Stimulated activated CD4-positive, alpha-beta T cell treated with anti-CD3 and anti-CD28 coated beads, Interleukin-4, amount 100 ng/mL, for 24 hours (primary cell): ENCODE results near the gene SOHLH2.

Source experiments
- DNase-seq: peaks from one replicate; pipeline ENCODE4 v3.0.0-alpha.2; 2020

SOHLH2 gene

DNA sequence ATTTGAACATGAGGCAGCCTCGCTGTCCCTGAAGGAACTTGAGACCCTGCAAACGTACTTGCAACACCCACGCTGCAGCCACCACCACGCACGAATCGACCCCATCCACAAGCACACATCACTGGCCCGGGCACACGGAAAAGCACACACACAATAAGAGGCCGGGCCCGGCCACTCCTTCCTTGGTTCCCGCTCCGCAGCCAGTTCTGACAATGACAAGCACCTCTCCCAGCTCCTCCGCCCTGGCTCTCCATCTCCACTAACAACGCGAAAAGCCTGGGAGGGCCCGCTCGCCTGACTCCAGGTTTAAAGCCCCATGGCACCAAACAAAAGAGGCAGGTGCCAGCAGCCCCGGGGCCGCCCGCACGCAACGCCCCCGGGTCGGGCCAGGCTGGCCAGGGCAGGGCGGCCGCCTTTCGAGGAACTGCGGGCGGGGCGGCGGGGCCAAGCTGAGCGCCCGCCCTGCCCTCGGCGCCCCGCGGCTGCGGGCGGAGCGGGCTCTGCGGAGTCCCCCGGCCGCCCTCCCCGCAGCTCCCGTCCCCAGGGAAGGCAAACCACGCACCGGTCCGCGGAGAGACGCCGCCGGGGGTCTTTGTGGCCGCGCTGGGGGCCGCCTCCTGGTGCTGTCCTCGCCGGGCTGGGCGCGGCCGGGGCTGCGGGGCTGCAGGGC, 83.7 kb downstream of the SOHLH2 start:
- no peak for DNase-seq

DNA sequence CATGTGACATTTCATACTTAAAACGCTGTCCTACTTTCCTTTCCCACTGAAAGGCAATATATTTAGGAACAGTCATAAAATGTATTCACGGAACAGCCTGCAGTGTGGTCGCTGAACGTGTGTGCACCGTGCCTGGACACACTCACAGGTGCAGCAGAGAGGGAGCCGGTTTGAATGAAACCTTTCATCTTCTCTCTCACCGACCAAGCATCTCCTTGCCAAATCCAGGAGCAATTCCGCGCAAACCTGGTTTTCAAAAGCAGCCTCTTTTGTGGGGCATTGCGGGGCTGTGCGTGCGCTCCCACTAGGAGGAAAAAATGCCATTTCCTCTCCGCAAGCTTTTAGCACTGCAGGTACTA, 84.2 kb downstream of the SOHLH2 start:
- no peak for DNase-seq

DNA sequence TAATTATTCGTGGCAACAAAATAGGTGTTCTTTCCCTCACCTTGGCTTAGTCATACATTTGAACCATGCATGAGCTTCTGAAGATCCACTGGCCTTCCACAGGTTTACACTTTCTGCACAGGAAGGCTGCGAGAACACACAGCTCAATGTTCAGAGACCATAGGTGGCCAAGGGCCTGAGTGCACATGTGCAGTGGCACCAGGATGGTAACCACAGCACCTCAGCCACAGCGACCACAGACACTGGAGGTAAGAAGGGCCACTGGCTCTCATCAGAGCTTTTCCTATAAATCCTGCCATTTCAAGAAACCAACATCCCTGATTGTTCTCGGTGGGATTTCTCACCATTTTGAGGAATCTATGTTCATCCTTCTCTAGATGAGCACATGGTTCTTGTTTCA, 84.8 kb downstream of the SOHLH2 start:
- DNase-seq: no peak

DNA sequence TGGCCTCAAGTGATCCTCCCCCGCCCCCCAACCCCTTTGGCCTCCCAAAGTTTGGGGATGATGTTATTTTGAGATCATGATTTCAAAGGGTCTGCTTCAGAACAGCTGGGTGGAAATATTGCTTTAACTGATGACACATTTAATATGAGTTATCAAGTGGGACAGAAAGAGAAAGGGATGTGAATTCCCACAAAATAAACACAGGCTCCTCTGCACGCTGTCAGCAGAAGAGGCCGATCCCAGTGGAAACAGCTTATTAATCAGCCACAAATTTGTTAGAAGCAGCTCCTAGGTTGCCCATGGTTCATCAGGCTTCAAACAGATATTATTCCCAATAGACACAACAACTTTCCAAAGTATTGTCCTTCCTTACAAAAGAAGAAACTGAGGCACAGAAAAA, 87.9 kb downstream of the SOHLH2 start:
- no peak for DNase-seq

DNA sequence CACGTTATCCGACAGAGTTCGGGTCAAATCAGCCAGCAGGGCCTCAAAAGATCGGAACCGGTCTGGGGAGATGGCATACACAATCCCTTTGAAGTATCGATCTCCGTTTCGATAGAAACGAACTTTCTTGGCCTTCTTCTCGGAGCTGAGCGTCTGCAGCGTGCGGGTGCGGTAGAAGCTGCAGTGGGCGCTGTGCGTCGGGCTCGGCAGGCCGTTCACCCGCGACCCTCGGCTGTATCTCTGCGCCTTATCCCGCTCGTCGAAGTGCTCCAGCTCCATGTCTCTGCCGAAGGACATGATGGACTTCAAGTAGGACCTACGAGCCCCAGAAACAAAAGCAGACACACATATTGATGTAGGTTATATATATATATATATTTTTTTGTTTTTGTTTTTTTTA, 88.5 kb downstream of the SOHLH2 start:
- DNase-seq: no peak

DNA sequence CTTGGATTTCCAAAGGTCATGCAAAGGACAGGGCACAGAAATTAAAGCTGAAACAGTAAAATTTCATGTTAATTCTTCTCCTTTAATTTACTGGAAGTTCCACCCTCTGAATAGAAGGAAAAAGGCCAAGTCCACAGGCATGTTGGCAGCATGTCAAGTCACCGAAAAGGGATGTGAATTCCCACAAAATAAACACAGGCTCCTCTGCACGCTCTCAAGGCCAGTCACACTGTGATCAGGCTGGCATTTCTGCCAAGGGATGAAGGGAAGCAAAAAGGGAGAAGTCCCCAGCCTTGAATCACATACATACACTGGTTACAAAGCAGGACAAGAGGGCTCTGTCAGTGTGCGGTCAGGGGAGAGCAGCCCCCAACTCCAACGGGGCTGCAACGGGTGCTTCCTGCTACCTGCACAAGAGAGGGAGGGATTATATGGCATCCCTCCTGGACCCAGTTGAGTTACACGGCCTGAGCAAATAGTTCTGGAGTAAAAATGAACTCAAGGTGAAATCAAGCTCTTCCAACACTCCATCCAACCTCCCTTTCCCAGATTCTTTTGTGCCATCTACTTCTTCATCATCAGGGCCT, 90.0 kb downstream of the SOHLH2 start:
- no peak for DNase-seq
